Nasal cavity respiratory epithelium epithelial cell of viscerocranial mucosa (primary cell): Measurements from ENCODE around the gene C2. TPM values are rescaled to one million over a fixed set of nuclear protein-coding genes. Genes with fewer than 3 reads are reported as not detected.

Experiments
- total RNA-seq: library from RNA; depleted of rRNA; stranded (reverse); fragments of >200 nt; gene quantifications from 2 replicates; pipeline ENCODE4 v1.2.3, GENCODE V29; 2014

C2 gene
- 0.71 and 1.0 TPM in 2 replicates for total RNA-seq

DNA sequence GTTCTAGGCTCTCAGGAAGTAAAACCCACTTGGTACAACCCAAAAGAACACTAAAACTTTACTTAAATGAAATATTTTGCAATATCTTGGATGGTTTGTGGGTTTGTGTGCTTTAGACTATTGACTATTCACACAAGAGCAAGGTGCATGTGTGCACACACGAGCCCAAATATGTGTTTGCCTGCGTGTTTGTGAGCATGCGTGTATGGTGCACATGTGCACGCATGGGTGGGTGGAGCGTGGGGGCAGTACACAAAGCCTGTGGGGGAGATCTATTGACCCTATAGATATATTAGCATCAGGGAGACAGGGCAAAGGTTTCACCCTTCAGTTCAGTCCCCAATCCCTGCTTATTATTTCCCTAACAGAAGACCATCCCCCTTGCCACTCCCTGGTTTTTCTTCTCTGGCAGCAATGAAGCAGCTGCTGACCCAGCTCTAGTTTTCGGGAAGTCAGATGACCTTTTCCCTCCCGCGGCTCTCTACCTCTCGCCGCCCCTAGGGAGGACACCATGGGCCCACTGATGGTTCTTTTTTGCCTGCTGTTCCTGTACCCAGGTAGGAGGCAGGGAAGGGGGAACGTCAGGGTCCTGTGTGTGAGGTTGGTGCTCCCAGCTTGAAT lies at the start of gene C2:
Gene C2 (plus strand): TSS at position 476 of the 621 bp plus-strand sequence. CDS start 36 bp downstream, at position 512.

DNA sequence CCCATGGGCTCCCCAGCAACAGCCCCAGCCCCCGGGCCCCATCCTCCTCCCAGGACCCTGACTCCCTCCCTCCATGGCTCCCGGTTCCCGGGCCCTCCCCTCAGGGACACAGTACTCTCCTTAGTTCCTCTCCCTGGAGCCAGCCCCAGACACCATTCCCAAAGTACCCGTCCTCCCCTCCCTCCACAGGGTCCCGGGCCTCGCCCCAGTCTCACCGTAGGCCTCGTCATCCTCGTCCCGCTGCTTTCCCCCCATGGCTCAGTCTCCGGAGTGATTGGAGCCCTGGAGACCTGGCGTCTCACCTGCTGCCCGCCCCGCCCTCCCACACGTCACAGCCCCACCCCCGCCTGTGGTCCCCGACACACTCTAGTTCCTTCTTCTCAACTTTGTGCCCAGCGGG lies 48.8 kb upstream of the C2 start, which contains the start of gene SLC44A4:
Gene SLC44A4 (minus strand): TSS at position 272 of the 400 bp plus-strand sequence. CDS start 17 bp downstream, at position 255.

GRCh38 chr6:31897612-31898382 lies 29.7 kb upstream of the C2 start, which contains the start of gene EHMT2:
Gene EHMT2, minus strand, starts transcription at chr6:31897698. Its CDS starts 21 bp downstream, at chr6:31897677.

DNA sequence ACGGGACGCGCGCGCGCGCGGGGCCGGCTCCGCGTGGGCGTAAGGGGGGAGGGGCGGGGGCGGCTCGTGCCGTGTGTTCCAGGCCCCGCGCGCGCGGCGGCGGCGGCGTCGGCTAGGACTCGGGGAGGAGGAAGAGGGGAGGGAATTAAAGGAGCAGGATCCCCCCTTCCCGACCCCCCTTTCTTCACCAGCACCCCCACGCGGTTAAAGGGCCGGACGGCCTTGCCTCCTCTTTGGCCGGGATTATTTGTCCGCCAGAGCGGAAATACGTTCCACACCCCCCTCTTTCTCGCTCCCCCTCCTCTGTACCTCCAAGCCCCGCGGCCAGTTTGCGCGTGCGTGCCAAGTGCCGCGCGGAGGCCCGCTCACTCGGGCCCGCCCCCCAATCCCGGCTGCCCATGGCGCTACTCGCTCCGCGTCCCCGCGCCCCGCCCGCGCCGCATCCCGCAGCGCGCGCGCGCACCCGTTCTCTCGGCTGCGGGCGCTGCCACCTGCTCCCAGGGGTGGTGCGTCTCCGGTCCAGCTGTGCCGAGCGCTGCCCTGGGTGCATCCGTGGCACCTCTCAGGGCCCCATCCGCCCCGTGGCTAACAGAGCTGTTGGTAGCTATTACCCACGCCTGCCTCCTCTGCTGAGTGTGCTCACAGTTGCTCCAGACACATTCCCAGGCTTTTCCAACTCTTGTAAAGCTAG lies 25.4 kb upstream of the C2 start, which contains the start of gene ZBTB12:
Gene ZBTB12 (minus strand): TSS at position 134 of the 691 bp plus-strand sequence. CDS start 781 bp downstream, outside the sequence.

DNA sequence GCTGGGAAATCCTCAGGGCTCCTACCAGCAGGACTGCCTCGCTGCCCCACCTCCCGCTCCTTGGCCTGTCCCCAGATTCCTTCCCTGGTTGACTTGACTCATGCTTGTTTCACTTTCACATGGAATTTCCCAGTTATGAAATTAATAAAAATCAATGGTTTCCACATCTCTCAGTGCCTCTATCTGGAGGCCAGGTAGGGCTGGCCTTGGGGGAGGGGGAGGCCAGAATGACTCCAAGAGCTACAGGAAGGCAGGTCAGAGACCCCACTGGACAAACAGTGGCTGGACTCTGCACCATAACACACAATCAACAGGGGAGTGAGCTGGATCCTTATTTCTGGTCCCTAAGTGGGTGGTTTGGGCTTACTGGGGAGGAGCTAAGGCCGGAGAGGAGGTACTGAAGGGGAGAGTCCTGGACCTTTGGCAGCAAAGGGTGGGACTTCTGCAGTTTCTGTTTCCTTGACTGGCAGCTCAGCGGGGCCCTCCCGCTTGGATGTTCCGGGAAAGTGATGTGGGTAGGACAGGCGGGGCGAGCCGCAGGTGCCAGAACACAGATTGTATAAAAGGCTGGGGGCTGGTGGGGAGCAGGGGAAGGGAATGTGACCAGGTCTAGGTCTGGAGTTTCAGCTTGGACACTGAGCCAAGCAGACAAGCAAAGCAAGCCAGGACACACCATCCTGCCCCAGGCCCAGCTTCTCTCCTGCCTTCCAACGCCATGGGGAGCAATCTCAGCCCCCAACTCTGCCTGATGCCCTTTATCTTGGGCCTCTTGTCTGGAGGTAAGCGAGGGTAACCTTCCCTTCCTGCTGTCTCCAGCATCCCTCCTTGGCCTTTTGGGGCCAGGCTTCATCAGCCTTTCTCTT lies 18.2 kb downstream of the C2 start, which contains the start of gene CFB:
Gene CFB (plus strand): TSS at position 589 of the 863 bp plus-strand sequence. CDS start 127 bp downstream, at position 716.

GRCh38 chr6:31958741-31959739 lies 31.5 kb downstream of the C2 start, which contains the start of the genes NELFE and SKIC2:
Gene NELFE, minus strand, starts transcription at chr6:31958971. Its CDS starts 525 bp downstream, at chr6:31958446.
Gene SKIC2, plus strand, starts transcription at chr6:31959175. Its CDS starts 18 bp downstream, at chr6:31959193.

GRCh38 chr6:31971993-31972708 lies 44.6 kb downstream of the C2 start, which contains the start of gene DXO:
Gene DXO, minus strand, starts transcription at chr6:31972138. Its CDS starts 463 bp downstream, at chr6:31971675.

DNA sequence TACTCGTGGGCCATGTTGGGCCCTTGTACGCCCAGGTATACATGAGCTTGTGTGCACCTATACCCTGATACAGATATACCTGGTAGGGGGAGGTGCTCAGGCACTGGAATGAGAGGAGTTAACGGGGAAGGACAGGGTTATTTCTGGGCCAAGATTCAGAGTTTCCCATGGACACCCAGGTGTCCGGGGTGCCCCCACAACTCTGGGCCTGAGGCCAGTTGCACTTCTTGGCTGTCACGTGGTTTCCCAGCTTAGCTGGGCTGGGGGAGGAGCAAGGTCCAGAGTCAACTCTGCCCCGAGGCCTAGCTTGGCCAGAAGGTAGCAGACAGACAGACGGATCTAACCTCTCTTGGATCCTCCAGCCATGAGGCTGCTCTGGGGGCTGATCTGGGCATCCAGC lies 54.2 kb downstream of the C2 start, which contains the start of gene C4A:
Gene C4A (plus strand): TSS at position 314 of the 400 bp plus-strand sequence. CDS start 51 bp downstream, at position 365.

Other genes starting within 250 kb of the C2 start
- gene LY6G5C, start 246.7 kb upstream of the C2 start, total RNA-seq = 0.07 TPM in 1 of 2 replicates, not detected in the other
- 30.8 and 46.5 TPM in 2 replicates for gene ABHD16A, start 224.4 kb upstream of the C2 start, total RNA-seq
- gene LY6G6F, start 220.9 kb upstream of the C2 start, total RNA-seq = not detected in 2 replicates
- gene LY6G6D, start 212.4 kb upstream of the C2 start, total RNA-seq = not detected in 2 replicates
- under 0.01 TPM in 1 of 2 replicates, not detected in the other for gene LY6G6C, start 206.0 kb upstream of the C2 start, total RNA-seq
- not detected in 2 replicates for gene MPIG6B, start 204.3 kb upstream of the C2 start, total RNA-seq
- gene DDAH2, start 198.4 kb upstream of the C2 start, total RNA-seq = 16.2 and 19.8 TPM in 2 replicates
- gene CLIC1, start 191.2 kb upstream of the C2 start, total RNA-seq = 269 and 558 TPM in 2 replicates
- gene MSH5, start 187.7 kb upstream of the C2 start, total RNA-seq = 3.4 and 3.5 TPM in 2 replicates
- gene SAPCD1, start 165.1 kb upstream of the C2 start, total RNA-seq = 0.57 TPM in 1 of 2 replicates, not detected in the other
- gene VWA7, start 150.4 kb upstream of the C2 start, total RNA-seq = 0.34 and 1.00 TPM in 2 replicates
- gene VARS1, start 132.0 kb upstream of the C2 start, total RNA-seq = 61.2 and 98.7 TPM in 2 replicates
- 14.4 and 35.5 TPM in 2 replicates for gene LSM2, start 120.8 kb upstream of the C2 start, total RNA-seq
- gene HSPA1L, start 112.4 kb upstream of the C2 start, total RNA-seq = 1.0 and 1.1 TPM in 2 replicates
- 29.7 and 211 TPM in 2 replicates for gene HSPA1A, start 112.2 kb upstream of the C2 start, total RNA-seq
- 81.7 and 305 TPM in 2 replicates for gene HSPA1B, start 100.0 kb upstream of the C2 start, total RNA-seq
- gene NEU1, start 64.9 kb upstream of the C2 start, total RNA-seq = 64.1 and 103 TPM in 2 replicates
- gene SLC44A4, start 48.7 kb upstream of the C2 start, total RNA-seq = 2.1 and 3.1 TPM in 2 replicates
- 13.7 and 47.4 TPM in 2 replicates for gene EHMT2, start 30.0 kb upstream of the C2 start, total RNA-seq
- 1.4 and 4.1 TPM in 2 replicates for gene ZBTB12, start 25.6 kb upstream of the C2 start, total RNA-seq
- gene CFB, start 18.4 kb downstream of the C2 start, total RNA-seq = 1.7 and 11.2 TPM in 2 replicates
- gene NELFE, start 31.3 kb downstream of the C2 start, total RNA-seq = 109 and 155 TPM in 2 replicates
- gene SKIC2, start 31.5 kb downstream of the C2 start, total RNA-seq = 49.6 and 62.5 TPM in 2 replicates
- 10.0 and 10.9 TPM in 2 replicates for gene DXO, start 44.4 kb downstream of the C2 start, total RNA-seq
- gene C4A, start 54.3 kb downstream of the C2 start, total RNA-seq = 1.3 and 1.4 TPM in 2 replicates
- gene C4B, start 87.1 kb downstream of the C2 start, total RNA-seq = 2.1 TPM in 2 replicates
- 0.28 TPM in 1 of 2 replicates, not detected in the other for gene CYP21A2, start 110.7 kb downstream of the C2 start, total RNA-seq
- gene TNXB, start 181.6 kb downstream of the C2 start, total RNA-seq = 1.0 and 2.1 TPM in 2 replicates
- 11.6 and 20.2 TPM in 2 replicates for gene ATF6B, start 200.5 kb downstream of the C2 start, total RNA-seq
- 3.7 and 5.5 TPM in 2 replicates for gene FKBPL, start 202.6 kb downstream of the C2 start, total RNA-seq
- not detected in 2 replicates for gene PRRT1, start 224.2 kb downstream of the C2 start, total RNA-seq
- gene PPT2, start 226.4 kb downstream of the C2 start, total RNA-seq = 6.8 and 8.5 TPM in 2 replicates
- 0.34 and 1.3 TPM in 2 replicates for gene EGFL8, start 236.9 kb downstream of the C2 start, total RNA-seq
- gene AGPAT1, start 248.4 kb downstream of the C2 start, total RNA-seq = 7.5 and 19.6 TPM in 2 replicates